T-helper 2 cell treated with Interferon-gamma antibody and Interleukin-4, amounts not matched to agents 5 μg/mL and 100 μg/mL, for 36 hours (primary cell): ENCODE measurements around the gene CTNNA2.

Source experiments
- DNase-seq: peaks from one replicate; pipeline ENCODE4 v3.0.0; 2021; ENCODE audit warnings: low spot score
- H3K27ac Mint-ChIP-seq: one replicate; pipeline ENCODE4 v1.8.0; 2021; ENCODE audit warnings: mild to moderate bottlenecking, mixed read lengths
- H3K27me3 Mint-ChIP-seq: one replicate; pipeline ENCODE4 v1.8.0; 2021; ENCODE audit warnings: low read depth, mixed read lengths
- H3K36me3 Mint-ChIP-seq: one replicate; pipeline ENCODE4 v1.8.0; 2021; ENCODE audit warnings: low read depth, mixed read lengths
- H3K4me1 Mint-ChIP-seq: one replicate; pipeline ENCODE4 v1.8.0; 2021; ENCODE audit warnings: low read depth, mixed read lengths
- H3K4me3 Mint-ChIP-seq: one replicate; pipeline ENCODE4 v1.8.0; 2022; ENCODE audit warnings: mild to moderate bottlenecking, moderate library complexity, mixed read lengths
- H3K9me3 Mint-ChIP-seq: one replicate; pipeline ENCODE4 v1.8.0; 2021; ENCODE audit warnings: mixed read lengths

CTNNA2 gene

DNA sequence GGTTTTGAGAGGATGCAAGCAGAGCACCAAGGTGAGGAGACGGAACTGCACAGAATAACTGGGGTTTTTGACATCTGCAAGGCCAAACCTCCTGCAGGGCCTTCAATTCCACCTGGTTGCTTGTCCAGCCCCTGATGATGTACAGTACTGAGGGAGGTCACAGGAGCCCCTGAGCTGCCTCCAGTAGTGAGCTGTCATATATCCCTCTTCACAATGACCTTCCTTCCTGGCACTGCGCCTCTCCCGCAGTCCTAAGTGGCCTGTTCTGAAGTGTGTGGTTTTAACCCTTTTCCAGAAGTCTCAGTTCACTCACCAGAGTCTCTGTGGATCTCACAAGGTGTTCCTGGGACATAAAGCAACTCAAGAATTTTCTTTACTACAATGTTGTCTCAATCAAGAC lies 746.4 kb downstream of the CTNNA2 start:
- Mint-ChIP-seq H3K36me3 (no peaks in the 10 kb centered on the region), H3K27me3 (no peaks in the 10 kb centered on the region), H3K4me3 (no peak overlapping the region), H3K4me1 (no peaks in the 10 kb centered on the region), H3K27ac (no peak overlapping the region), H3K9me3 (peaks cover 14% of the 10 kb centered on the region)
- no peak for DNase-seq

DNA sequence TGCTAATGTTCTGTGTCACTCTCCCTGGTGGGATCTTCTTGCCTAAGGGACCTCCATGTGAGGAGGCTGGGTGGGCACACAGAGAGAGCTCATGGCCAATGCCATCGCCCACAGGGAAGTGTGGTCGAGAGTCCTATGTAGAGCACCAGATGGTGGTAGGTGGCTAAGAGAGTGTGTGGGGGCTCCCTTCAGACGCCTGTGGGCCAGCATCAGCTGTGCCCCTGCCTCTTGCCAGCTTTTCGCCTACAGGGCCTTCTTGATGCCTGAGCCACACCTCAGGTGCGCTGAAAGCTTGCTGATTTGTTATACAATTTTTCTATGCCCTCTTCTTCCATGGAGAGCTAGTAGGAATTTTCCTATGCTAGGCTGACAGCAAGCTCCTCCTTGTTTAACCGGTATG lies 753.4 kb downstream of the CTNNA2 start:
- Mint-ChIP-seq H3K4me3 (no peak overlapping the region), H3K27me3 (no peaks in the 10 kb centered on the region), H3K9me3 (peaks cover 40% of the 10 kb centered on the region), H3K27ac (no peak overlapping the region), H3K36me3 (no peaks in the 10 kb centered on the region), H3K4me1 (no peaks in the 10 kb centered on the region)
- DNase-seq: no peak

DNA sequence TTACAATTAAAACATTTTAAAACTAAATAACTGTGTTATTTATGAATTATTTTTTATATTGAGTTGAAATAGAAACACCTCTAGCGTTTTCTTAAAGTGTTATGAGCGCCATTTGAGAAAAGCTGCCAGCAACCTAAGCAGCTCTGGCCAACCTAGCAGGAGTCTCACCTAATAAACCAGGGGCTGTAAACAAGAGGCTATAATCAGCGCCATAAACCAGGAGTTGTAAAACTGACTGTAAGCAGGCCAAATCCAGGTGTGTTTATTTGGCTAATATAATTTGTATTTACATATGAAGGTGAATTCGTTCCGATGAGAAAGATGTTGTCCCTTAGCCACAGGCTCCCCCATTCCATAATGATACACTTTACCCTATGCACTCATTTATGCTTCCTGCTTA lies 757.0 kb downstream of the CTNNA2 start:
- no peak for DNase-seq
- Mint-ChIP-seq H3K27me3 (no peaks in the 10 kb centered on the region), H3K4me1 (no peaks in the 10 kb centered on the region), H3K27ac (no peak overlapping the region), H3K36me3 (no peaks in the 10 kb centered on the region), H3K9me3 (peaks cover 36% of the 10 kb centered on the region), H3K4me3 (no peak overlapping the region)

DNA sequence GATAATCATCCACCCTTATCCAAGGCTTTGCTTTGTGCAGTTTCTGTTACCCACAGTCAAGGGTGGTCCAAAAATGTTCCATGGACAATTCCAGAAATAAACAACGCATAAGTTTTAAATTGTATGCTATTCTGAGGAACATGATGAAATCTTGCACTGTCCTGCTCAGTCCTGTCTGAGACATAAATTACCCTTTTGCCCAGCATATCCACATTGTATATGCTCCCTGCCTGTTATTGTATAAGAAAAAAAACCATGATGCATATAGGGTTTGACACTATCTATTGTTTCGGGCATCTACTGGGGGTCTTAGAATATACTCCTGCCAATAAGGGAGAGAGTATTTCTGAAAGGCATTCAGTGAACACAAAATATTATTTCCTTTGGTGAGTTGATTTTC lies 767.7 kb downstream of the CTNNA2 start:
- no peak for DNase-seq
- H3K4me1 Mint-ChIP-seq: no peaks in the 10 kb centered on the region
- H3K36me3 Mint-ChIP-seq: no peaks in the 10 kb centered on the region
- no peak overlapping the region for H3K4me3 Mint-ChIP-seq
- H3K27me3 Mint-ChIP-seq: no peaks in the 10 kb centered on the region
- H3K9me3 Mint-ChIP-seq: peaks cover 3% of the 10 kb centered on the region
- no peak overlapping the region for H3K27ac Mint-ChIP-seq

DNA sequence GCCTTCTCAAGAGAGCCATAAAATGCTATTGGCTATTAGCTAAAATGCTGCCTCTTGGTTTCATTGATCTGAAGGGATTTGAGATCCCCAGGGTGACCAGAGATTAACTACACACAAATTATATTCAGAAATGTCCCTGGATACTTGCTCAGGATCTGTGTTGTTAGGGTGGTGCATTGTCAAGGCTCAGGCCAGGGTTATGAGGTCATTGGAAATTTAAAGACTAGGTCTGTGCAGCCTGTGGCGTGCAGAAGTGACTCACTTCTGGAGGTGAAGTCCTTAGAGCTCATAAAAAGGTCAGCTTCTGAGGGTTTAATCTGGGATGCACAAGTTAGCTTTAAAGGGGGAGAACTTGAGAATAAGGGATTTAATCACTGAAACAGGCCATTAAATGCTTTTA lies 768.2 kb downstream of the CTNNA2 start:
- Mint-ChIP-seq H3K36me3 (no peaks in the 10 kb centered on the region), H3K27ac (no peak overlapping the region), H3K9me3 (peaks cover 3% of the 10 kb centered on the region)

DNA sequence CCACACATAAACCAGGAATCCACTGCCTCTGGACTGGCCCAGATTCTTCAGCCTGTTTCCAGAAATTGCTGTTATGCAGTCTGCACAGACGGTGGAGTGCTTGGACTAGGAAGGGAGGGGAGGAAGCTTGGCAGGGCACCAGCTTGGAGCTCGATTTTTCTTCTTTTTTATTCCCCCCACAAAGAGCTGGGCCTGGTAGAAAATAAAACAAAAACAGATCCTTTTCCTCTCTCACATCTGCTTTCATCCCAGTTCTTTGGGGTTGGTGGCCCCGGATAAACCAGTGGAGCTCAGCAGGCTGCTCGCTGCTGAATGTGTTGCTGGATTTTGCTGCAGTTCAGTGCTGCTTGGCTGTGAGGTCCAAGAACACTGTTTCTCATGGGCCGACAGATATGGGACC lies 775.7 kb downstream of the CTNNA2 start:
- Mint-ChIP-seq H3K9me3 (no peaks in the 10 kb centered on the region), H3K36me3 (no peaks in the 10 kb centered on the region), H3K27ac (no peak overlapping the region), H3K4me1 (no peaks in the 10 kb centered on the region), H3K4me3 (no peak overlapping the region), H3K27me3 (no peaks in the 10 kb centered on the region)
- DNase-seq: no peak

More for the DNA sequence above, 768.2 kb downstream of the CTNNA2 start:
- Mint-ChIP-seq H3K4me1 (no peaks in the 10 kb centered on the region), H3K27me3 (no peaks in the 10 kb centered on the region), H3K4me3 (no peak overlapping the region)
- no peak for DNase-seq

DNA sequence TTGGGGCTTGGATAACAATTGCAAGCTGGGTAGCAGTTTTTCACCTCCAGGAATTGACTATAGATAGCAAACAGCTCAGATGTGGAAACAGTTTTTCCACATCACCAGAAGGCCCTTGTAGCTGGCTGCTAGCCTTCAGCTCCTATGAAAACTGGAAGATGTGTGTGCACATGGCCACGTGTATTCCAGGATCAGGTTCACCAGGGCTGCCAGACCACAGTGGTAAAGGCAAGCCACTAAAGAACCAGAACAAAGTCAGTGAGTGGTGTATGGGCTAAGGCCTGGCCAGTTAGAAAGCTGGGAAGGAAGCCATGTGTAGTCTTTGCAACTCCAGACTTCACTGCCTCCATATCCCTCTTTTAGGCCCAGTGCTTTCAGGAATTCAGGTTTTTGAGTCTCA lies 778.8 kb downstream of the CTNNA2 start:
- Mint-ChIP-seq H3K4me3 (no peak overlapping the region), H3K27ac (no peak overlapping the region), H3K27me3 (no peaks in the 10 kb centered on the region), H3K9me3 (no peaks in the 10 kb centered on the region), H3K36me3 (no peaks in the 10 kb centered on the region), H3K4me1 (no peaks in the 10 kb centered on the region)
- no peak for DNase-seq

DNA sequence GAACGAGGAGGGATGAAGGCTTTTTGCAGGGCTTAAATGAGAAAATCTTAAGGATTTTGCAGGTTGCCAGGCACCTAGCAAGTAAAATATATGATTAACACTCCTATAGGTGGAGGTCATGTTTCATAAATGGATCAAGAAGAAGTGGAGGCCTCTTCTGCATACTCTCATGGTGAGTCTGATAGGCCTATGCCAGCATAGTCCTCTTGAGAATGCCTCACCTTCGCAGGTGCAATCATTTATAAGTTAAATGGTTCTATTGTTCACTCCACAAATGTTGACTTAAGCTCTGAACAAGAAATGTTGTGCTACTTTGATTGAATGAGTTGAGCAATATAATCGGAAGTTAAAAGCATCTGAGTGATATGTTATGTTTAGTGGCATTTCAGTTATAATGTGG lies 779.6 kb downstream of the CTNNA2 start:
- H3K27ac Mint-ChIP-seq: no peak overlapping the region
- no peak overlapping the region for H3K4me3 Mint-ChIP-seq
- no peaks in the 10 kb centered on the region for H3K4me1 Mint-ChIP-seq
- H3K27me3 Mint-ChIP-seq: no peaks in the 10 kb centered on the region
- H3K9me3 Mint-ChIP-seq: no peaks in the 10 kb centered on the region
- no peak for DNase-seq
- no peaks in the 10 kb centered on the region for H3K36me3 Mint-ChIP-seq

DNA sequence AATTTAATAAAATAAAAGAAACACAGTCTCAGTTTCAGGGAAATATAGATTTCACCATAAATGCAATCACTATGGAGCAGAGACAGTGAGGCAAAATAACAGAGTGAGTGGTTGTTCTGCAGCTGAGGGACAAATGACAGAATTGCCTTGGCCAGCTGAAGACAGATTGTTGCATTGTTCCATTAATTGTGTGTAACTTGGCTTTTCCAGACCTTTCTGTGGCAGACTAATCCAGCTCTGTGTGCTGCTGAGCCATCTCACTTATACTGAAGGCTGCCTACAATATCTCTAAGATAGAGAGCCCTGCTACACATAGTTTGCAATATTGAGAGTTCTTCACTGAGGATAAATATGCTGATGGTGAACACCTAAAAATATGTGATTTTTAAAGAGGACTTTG lies 780.2 kb downstream of the CTNNA2 start:
- H3K9me3 Mint-ChIP-seq: no peaks in the 10 kb centered on the region
- no peak for DNase-seq
- no peak overlapping the region for H3K27ac Mint-ChIP-seq
- H3K36me3 Mint-ChIP-seq: no peaks in the 10 kb centered on the region
- no peak overlapping the region for H3K4me3 Mint-ChIP-seq
- H3K27me3 Mint-ChIP-seq: no peaks in the 10 kb centered on the region
- no peaks in the 10 kb centered on the region for H3K4me1 Mint-ChIP-seq

DNA sequence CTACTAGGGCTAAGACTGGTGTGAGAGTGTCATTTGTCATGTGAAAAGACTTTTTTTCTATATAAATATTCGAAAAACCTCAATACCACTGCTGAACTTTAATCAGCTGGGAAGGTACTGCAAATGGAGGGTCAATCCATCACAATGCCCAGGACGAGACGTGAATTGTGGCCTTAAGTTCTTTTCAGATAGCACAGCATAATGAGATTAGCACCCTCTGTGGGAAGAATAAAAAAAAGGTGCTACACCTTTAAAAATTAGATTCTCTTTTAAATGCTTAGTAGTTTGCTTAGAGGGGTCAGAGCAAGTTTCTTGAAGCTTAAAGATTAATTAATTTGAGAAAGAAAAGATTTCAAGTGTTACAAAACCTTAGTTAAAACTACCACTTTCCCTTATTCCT lies 786.1 kb downstream of the CTNNA2 start:
- DNase-seq: no peak
- H3K9me3 Mint-ChIP-seq: no peaks in the 10 kb centered on the region
- no peak overlapping the region for H3K4me3 Mint-ChIP-seq
- peaks cover 29% of the 10 kb centered on the region for H3K27me3 Mint-ChIP-seq
- H3K36me3 Mint-ChIP-seq: no peaks in the 10 kb centered on the region
- no peaks in the 10 kb centered on the region for H3K4me1 Mint-ChIP-seq
- no peak overlapping the region for H3K27ac Mint-ChIP-seq

DNA sequence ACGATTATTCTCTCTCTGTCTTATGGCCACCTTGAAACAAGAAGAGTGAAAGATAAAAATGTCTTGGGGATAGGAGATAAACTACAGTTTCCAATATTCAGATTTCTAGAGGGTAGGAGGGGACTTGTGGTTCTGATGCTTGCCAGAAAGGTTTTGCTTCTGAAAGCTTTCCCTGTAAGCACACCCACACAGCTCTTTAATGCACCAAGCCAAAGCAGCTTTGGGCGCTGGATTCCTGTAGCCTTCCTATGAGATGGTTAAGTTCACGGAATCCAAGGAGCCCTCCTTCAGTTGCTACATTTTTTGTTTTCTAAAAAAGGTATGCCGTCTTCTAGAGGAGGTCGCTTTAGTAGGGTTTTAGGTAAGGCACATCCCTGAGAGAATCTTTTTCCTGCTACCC lies 786.8 kb downstream of the CTNNA2 start:
- no peak for DNase-seq
- Mint-ChIP-seq H3K36me3 (no peaks in the 10 kb centered on the region), H3K27ac (no peak overlapping the region), H3K9me3 (no peaks in the 10 kb centered on the region), H3K4me3 (no peak overlapping the region), H3K4me1 (no peaks in the 10 kb centered on the region), H3K27me3 (peaks cover 33% of the 10 kb centered on the region)

DNA sequence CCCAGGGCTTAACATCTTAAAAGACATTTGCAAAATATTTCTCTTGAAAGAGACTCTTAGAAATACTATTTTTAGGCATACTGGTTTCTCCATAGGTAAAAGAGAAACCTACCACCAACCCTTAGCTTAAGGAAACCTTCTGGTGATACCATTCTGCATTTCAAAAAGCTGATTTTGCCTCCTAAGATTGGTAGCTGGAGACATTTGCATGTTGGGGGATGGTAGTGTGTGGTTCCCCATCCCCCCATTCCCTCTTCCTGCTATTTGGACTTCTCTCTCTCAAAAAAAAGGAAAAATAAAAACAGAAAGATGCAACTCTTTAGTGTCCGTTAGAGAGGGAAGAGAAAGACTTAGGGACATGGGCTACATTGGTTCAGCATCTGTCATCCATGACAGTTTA lies 787.5 kb downstream of the CTNNA2 start:
- Mint-ChIP-seq H3K4me1 (no peaks in the 10 kb centered on the region), H3K9me3 (no peaks in the 10 kb centered on the region), H3K27me3 (peaks cover 38% of the 10 kb centered on the region), H3K4me3 (no peak overlapping the region), H3K27ac (no peak overlapping the region), H3K36me3 (no peaks in the 10 kb centered on the region)
- no peak for DNase-seq

DNA sequence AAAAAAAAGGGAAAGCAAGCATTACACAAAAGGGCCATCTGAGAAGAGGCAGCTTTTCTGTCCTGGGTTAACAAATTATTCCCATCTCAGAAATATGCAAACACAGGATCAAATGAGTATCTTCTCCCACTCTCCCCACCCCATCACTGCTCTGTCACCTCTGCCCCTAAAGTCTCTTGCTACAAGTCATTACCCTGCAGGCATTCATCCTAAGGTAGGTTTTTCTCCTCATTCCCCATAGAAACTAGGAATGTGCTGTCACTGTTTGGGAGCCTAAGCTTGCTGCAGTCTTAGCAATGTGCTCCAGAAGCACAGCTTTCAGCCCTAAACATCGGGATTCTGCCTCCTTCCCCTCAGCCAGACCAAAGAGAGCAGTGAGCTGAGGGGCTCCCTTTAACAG lies 788.1 kb downstream of the CTNNA2 start:
- Mint-ChIP-seq H3K4me1 (no peaks in the 10 kb centered on the region), H3K9me3 (no peaks in the 10 kb centered on the region), H3K36me3 (no peaks in the 10 kb centered on the region), H3K27me3 (peaks cover 40% of the 10 kb centered on the region), H3K27ac (no peak overlapping the region), H3K4me3 (no peak overlapping the region)
- no peak for DNase-seq

DNA sequence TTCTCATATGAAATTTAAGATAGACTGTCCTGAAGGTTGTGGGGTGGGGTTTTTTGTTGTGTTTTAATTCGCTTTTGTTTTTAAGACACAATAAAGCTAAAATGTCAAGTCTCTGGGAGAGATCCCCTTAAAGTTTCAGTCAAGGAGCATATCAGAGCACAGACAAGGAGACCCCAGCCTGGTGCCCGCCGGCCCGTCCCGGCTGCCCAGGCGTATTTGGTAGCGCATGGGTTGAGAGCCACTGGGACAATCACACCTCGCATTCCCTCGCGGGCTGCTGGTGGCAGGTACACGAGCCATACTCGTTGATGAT lies 789.1 kb downstream of the CTNNA2 start:
- Mint-ChIP-seq H3K36me3 (no peaks in the 10 kb centered on the region), H3K27ac (no peak overlapping the region), H3K9me3 (no peaks in the 10 kb centered on the region), H3K4me3 (no peak overlapping the region), H3K27me3 (peaks cover 42% of the 10 kb centered on the region), H3K4me1 (no peaks in the 10 kb centered on the region)
- DNase-seq: no peak

DNA sequence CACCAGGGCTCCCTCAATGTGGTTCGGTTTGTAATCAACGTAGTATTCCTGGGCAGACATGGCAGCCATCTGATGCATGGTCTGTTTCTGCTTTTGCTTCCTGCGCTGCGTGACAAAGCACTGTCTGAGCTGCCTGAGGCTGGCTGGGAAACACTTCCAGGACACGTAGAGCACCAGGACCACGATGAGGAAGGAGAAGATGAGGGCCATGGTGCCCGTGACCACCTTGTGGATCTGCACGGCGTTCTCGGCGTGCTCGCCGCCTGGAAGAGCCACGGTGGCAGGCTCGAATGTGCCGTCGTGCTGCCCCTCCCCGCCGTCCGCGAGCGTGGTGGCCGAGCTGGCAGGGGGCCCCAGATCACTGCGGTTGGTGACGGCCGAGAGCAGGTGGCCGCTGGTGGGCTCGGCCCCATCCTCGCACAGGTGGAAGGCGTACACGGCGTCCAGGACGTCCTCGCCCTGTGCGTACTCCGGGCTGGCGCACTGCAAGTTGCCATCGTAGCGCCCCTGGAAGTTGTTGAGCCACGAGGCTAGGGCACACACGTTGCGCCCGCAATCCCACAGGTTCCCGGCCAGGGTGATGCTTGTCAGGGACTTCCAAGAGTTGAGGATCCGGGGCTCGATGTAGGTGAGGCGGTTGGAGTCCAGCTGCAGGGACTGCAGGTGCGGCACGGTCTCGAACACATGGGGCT lies 789.6 kb downstream of the CTNNA2 start:
- no peaks in the 10 kb centered on the region for H3K36me3 Mint-ChIP-seq
- H3K9me3 Mint-ChIP-seq: no peaks in the 10 kb centered on the region
- no peak overlapping the region for H3K27ac Mint-ChIP-seq
- no peaks in the 10 kb centered on the region for H3K4me1 Mint-ChIP-seq
- peaks cover 42% of the 10 kb centered on the region for H3K27me3 Mint-ChIP-seq
- no peak for DNase-seq
- no peak overlapping the region for H3K4me3 Mint-ChIP-seq
